GM10248 (cell line): ENCODE results near the gene SRSF5.

Source experiments
- CTCF ChIA-PET: fragments of 300-600 bp; sonication (Branson Sonifier 250); formaldehyde crosslinking; extraction: SDS; loops from one replicate; lab custom pipeline; 2021; ENCODE audit warnings: antibody characterized with exemption; lab: Yijun Ruan, JAX
- POLR2A ChIA-PET: fragments of 350-650 bp; sonication (Branson Sonifier 250); formaldehyde crosslinking; extraction: SDS; loops from one replicate; lab custom pipeline; 2020; ENCODE audit warnings: antibody characterized with exemption; lab: Yijun Ruan, JAX
- DNase-seq: peaks from one replicate; pipeline ENCODE4 v3.0.0; 2012; ENCODE audit errors: extremely low spot score
- CTCF ChIP-seq: IDR thresholded peaks from 2 replicates; pipeline ENCODE4 v1.5.1; 2012; ENCODE audit warnings: mild to moderate bottlenecking, low read depth; ENCODE audit errors: extremely low read depth, missing control alignments, control extremely low read depth

The SRSF5 gene

GRCh38 chr14:69755296-69755695 is 11.6 kb upstream of the SRSF5 start:
- no peak for DNase-seq
- ChIA-PET POLR2A (no interaction called here), CTCF (interaction anchor here (1.4 kb wide), 1 partner anchor 151 kb away, joined by 4 read pairs; no protein-coding TSS in a partner anchor)
- TF ChIP-seq CTCF, result no peak

GRCh38 chr14:69755784-69756183 is 11.2 kb upstream of the SRSF5 start:
- TF ChIP-seq CTCF, result no peak
- POLR2A ChIA-PET, result no interaction called here
- no peak for DNase-seq
- CTCF ChIA-PET, result interaction anchor here (1.4 kb wide), 1 partner anchor 152 kb away, joined by 4 read pairs; no protein-coding TSS in a partner anchor

DNA sequence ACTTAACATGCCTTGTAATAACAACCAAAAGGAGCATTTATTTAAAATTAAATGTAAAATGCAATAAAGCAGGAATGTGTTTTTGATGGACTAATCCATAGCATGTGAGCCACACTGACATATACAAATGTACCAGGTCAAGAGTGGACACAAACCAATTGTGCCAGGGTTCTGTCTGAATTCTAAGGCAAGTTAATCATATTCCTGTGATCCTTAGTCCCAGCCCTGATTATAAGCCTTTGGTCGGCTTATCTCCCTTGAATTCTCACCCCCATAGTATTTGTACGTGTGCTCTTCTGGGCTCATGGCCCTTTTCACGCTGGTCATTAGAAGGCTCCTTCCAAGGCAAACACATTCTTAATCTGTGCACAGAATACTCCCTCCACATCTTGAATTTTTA is 10.6 kb upstream of the SRSF5 start:
- ChIA-PET POLR2A (no interaction called here), CTCF (no interaction called here)
- no peak for DNase-seq
- no peak for TF ChIP-seq CTCF

- CTCF ChIA-PET, result interaction anchor here (1.1 to 1.4 kb wide), 3 partner anchors 9 to 130 kb away, joined by 3 read pairs; no protein-coding TSS in a partner anchor
- POLR2A ChIA-PET, result no interaction called here
These were observed 6.1 kb upstream of the SRSF5 start for GRCh38 chr14:69760810-69761209.

DNA sequence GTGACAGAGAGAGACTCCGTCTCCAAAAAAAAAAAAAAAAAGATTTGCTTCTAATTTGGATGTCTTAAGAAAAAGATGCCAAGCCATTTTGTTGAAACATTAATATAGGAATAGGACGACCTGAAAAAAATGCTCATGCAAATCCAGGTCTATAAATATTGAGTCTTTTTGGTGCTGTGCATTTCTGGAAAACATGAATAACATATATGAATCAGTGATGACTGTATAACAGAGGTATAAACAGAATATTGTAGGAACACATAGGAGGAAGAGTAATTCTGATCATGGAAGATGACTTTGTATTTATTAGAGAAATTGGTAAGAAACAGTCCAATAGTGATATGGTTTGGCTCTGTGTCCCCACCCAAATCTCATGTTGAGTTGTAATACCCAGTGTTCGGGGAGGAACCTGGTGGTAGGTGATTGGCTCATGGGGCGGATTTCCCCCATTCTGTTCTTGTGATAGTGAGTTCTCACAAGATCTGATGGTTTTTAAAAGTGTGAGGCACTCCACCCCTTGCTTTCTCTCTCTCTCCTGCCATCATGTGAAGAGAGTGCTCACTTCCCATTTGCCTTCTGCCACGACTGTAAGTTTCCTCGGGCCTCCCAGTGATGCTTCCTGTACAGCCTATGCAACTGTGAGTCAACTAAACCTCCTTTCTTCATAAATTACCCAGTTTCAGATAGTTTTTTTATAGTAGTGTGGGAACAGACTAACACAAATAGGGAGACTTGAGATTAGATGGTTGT is 3.0 kb upstream of the SRSF5 start:
- CTCF ChIA-PET, result no interaction called here
- POLR2A ChIA-PET, result interaction anchor here (0.7 kb wide), 1 partner anchor 1137 kb away, joined by 3 read pairs; no protein-coding TSS in a partner anchor
- DNase-seq, result no peak
- TF ChIP-seq CTCF, result no peak

More at GRCh38 chr14:69760810-69761209, 6.1 kb upstream of the SRSF5 start:
- DNase-seq, result no peak
- no peak for TF ChIP-seq CTCF

DNA sequence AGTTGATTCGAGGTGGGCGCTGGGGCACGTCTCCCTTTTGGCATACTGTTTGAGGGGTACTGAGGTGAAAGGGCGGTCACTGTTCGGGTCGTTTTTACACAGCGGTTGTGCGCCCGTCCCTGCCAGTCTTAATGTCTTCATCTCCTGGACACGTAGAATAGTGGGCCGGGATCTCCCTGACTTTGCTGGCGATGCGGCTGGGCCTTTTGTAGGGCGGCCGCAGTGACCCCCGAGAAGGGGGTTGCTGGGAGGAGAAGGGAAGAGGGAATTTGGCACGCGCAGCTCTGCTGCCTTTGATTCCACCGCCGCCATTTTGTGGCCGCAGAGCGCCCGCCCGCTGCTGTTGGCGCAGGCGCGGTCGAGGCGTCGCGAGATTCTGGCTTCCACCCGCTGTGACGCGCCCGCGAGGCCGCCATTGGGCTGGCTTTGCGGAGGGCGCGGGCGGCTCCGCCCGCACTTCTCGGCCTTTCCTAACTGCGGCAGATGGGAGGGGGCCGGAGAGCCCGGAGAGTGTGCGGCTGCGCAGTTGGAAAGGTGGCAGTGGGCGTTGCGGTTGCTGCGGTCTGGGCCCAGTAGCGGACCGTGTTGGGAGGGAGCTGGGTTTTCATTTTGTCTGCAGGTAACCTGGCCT is 542 bp downstream of the SRSF5 start:
- POLR2A ChIA-PET, result interaction anchor here (0.8 to 3.3 kb wide), 5 partner anchors 8 to 370 kb away, joined by 3 to 13 read pairs (median 3); partner anchors contain the start of gene ERH
- DNase-seq, result peak; percentile 95
- no peak for TF ChIP-seq CTCF
- CTCF ChIA-PET, result interaction anchor here (1.5 to 2.9 kb wide), 2 partner anchors 16 to 183 kb away, joined by 4 to 10 read pairs; no protein-coding TSS in a partner anchor
